GM18499 (cell line): ENCODE data around the gene SS18L1.

Experiments
- ATAC-seq: cut with Tn5 transposase; IDR thresholded peaks from one replicate; pipeline ENCODE4 v1.9.1; 2021; ENCODE audit warnings: moderate number of reproducible peaks; ENCODE audit not compliant: insufficient read depth, unreplicated experiment

The SS18L1 gene

GRCh38 chr20:62208795-62209755 lies 65.5 kb downstream of the SS18L1 start:
- ATAC-seq = no peak

- no peak for ATAC-seq
Observed at GRCh38 chr20:62209850-62210495, 66.4 kb downstream of the SS18L1 start.

GRCh38 chr20:62210496-62210855 lies 66.9 kb downstream of the SS18L1 start:
- no peak for ATAC-seq

- ATAC-seq = no peak
Observed at GRCh38 chr20:62211216-62211615, 67.6 kb downstream of the SS18L1 start.

- no peak for ATAC-seq
Observed at GRCh38 chr20:62211769-62212288, 68.3 kb downstream of the SS18L1 start.

- no peak for ATAC-seq
Observed at GRCh38 chr20:62212299-62212698, 68.7 kb downstream of the SS18L1 start.

- ATAC-seq = no peak
Observed at GRCh38 chr20:62214067-62214466, 70.5 kb downstream of the SS18L1 start.

GRCh38 chr20:62215020-62215990 lies 71.7 kb downstream of the SS18L1 start:
- no peak for ATAC-seq

GRCh38 chr20:62215991-62216635 lies 72.5 kb downstream of the SS18L1 start:
- ATAC-seq = no peak

GRCh38 chr20:62216636-62217566 lies 73.3 kb downstream of the SS18L1 start:
- no peak for ATAC-seq

GRCh38 chr20:62217913-62218773 lies 74.6 kb downstream of the SS18L1 start:
- ATAC-seq = no peak

- ATAC-seq = no peak
Observed at GRCh38 chr20:62219101-62219991, 75.8 kb downstream of the SS18L1 start.

GRCh38 chr20:62219992-62220665 lies 76.6 kb downstream of the SS18L1 start, which contains the start of gene HRH3:
HRH3 (minus strand) TSS chr20:62220278; CDS start chr20:62219970, 308 bp downstream.
- no peak for ATAC-seq

- no peak for ATAC-seq
Observed at GRCh38 chr20:62220666-62221568, 77.3 kb downstream of the SS18L1 start.

GRCh38 chr20:62222266-62222850 lies 78.8 kb downstream of the SS18L1 start:
- no peak for ATAC-seq
